Epithelial cell of proximal tubule (primary cell): Measurements from ENCODE around the gene SPPL2B. TPM values are rescaled to one million over a fixed set of nuclear protein-coding genes. Genes with fewer than 3 reads are reported as not detected.
"Not testable (repeated sequence)": the region's sequence is repeated elsewhere in the genome, so short reads cannot be mapped to it uniquely, and the experiment has no call there.

Experiments
- DNase-seq: peaks from one replicate; pipeline ENCODE4 v3.0.0-alpha.2; 2011; ENCODE audit warnings: low read depth
- H3K4me3 ChIP-seq: 2 replicates; pipeline ENCODE4 v1.5.1; 2011; ENCODE audit warnings: low read depth, mild to moderate bottlenecking, low read length
- CTCF ChIP-seq: conservative IDR thresholded peaks from 2 replicates; pipeline ENCODE4 v1.5.1; 2012; ENCODE audit warnings: low read depth, mild to moderate bottlenecking, low read length
- total RNA-seq: library from RNA; depleted of rRNA; stranded (reverse); fragments of >200 nt; gene quantifications from 2 replicates; pipeline ENCODE4 v1.2.3, GENCODE V29; 2015

SPPL2B gene
- total RNA-seq, 1 donor from 2014 or later: 30.6 TPM

- no peak for DNase-seq
- no peak overlapping the region for H3K4me3 ChIP-seq
- TF ChIP-seq CTCF: no peak
These were observed 15.9 kb downstream of the SPPL2B start for GRCh38 chr19:2344381-2344870.

GRCh38 chr19:2345076-2345475 lies 16.6 kb downstream of the SPPL2B start:
- no peak for DNase-seq
- TF ChIP-seq CTCF: no peak
- no peak overlapping the region for H3K4me3 ChIP-seq

- no peak overlapping the region for H3K4me3 ChIP-seq
- DNase-seq: no peak
- no peak for TF ChIP-seq CTCF
These were observed 17.5 kb downstream of the SPPL2B start for GRCh38 chr19:2345794-2346663.

GRCh38 chr19:2349818-2350217 lies 21.3 kb downstream of the SPPL2B start:
- not testable (repeated sequence) for H3K4me3 ChIP-seq, DNase-seq

- TF ChIP-seq CTCF: no peak
- no peak for DNase-seq
- H3K4me3 ChIP-seq: no peak overlapping the region
These were observed 22.2 kb downstream of the SPPL2B start for GRCh38 chr19:2350656-2351055.

- no peak for DNase-seq
- no peak overlapping the region for H3K4me3 ChIP-seq
- TF ChIP-seq CTCF: no peak
These were observed 23.1 kb downstream of the SPPL2B start for GRCh38 chr19:2351591-2351990.

GRCh38 chr19:2352121-2352520 lies 23.6 kb downstream of the SPPL2B start:
- DNase-seq: no peak
- no peak for TF ChIP-seq CTCF
- H3K4me3 ChIP-seq: no peak overlapping the region
